Stimulated activated CD8-positive, alpha-beta memory T cell treated with anti-CD3 and anti-CD28 coated beads, Interleukin-12 subunit alpha, Interleukin-12 subunit beta, amount 100 ng/mL, for 4 hours (primary cell): ENCODE data around the gene UNC45A.
A peak's percentile ranks its signal among the peaks of the same experiment; 100 is the strongest.
"Not testable (repeated sequence)": the region's sequence is repeated elsewhere in the genome, so short reads cannot be mapped to it uniquely, and the experiment has no call there.

ENCODE experiments used
- DNase-seq: peaks from one replicate; pipeline ENCODE4 v3.0.0-alpha.2; 2020; ENCODE audit warnings: low read depth

The UNC45A gene

DNA sequence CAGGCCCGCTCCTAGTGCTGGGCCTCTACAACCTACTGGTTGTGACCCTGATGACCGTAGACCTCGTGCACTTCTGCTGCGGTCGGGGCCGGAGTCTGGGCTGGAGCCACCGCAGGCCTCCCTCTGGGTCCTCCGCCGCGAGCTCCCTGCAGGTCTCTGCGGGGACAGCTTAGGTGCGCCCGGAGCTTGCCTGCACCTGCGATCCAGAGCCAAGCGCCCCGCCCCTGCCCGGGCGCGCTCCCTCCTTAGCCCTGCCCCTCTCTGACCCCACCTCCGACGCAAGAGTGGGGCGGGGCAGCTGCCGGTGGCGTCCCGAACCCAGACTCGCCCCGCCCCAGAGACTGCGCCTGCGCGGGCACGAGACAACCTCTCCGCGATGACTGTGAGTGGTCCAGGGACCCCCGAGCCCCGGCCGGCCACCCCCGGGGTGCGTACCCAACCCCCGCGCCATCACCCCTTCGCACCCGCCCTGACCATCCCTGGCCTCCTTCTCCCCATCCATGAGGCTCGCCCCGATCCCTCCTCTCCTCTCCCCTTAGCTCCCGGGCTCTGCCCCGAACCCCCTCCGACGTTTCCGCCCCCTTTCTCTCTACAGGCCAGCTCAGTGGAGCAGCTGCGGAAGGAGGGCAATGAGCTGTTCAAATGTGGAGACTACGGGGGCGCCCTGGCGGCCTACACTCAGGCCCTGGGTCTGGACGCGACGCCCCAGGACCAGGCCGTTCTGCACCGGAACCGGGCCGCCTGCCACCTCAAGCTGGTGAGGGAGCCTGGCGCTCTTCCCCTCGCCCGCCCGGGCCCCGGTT lies at the start of gene UNC45A:
Gene UNC45A, plus strand, starts transcription at position 337 of the 803 bp plus-strand sequence. Its CDS starts 40 bp downstream, at position 377.
- peak; percentile 94 for DNase-seq

- DNase-seq, result peak; percentile 62
Measured at GRCh38 chr15:90885432-90886290, 49.4 kb upstream of the UNC45A start.

DNA sequence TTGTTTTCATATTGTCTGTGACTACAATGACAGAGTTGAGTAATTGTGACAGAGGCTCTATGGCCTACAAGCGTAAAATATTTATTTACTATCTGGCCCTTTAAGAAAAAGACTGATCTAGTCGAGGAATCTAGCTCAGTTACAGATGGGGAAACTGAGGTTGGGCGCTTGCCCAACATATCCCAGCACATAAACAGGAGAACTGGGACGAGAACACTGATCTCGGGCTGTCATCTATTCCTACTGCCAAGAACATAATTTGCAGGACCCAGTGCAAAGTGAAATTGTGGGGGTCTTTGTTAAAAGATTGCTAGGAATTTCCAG lies 48.8 kb upstream of the UNC45A start:
- no peak for DNase-seq

DNA sequence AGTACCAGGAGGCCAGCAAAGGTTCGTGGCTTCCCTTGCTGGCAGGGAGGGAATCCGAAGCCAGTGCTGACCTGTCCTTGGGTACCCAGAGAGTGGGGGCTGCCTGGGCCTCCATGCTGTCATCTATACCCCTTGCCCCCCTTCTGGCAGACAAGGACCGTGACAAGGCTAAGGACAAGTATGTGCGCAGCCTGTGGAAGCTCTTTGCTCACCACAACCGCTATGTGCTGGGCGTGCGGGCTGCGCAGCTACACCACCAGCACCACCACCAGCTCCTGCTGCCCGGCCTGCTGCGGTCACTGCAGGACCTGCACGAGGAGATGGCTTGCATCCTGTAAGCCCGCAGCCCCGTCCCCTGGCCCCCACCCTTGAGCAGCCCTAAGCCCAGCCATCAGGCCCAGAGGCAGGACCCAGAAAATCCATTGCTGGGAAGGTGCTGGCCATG lies 48.0 kb upstream of the UNC45A start:
- no peak for DNase-seq

- DNase-seq, result no peak
Measured at GRCh38 chr15:90889313-90889730, 45.8 kb upstream of the UNC45A start.

- DNase-seq, result no peak
Measured at GRCh38 chr15:90889736-90890456, 45.2 kb upstream of the UNC45A start.

DNA sequence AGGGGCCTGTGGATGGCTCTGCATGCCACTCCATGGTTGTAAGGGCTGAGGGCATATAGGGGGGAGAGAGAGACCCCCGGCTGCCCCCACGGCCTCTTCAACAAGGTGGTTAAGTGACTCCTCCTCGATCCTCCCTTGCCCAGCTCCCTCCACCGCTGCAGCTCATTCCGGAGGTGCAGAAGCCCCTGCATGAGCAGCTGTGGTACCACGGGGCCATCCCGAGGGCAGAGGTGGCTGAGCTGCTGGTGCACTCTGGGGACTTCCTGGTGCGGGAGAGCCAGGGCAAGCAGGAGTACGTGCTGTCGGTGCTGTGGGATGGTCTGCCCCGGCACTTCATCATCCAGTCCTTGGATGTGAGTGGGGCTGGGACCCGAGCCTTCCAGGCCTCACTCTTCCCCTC lies 44.2 kb upstream of the UNC45A start:
- DNase-seq, result no peak

DNA sequence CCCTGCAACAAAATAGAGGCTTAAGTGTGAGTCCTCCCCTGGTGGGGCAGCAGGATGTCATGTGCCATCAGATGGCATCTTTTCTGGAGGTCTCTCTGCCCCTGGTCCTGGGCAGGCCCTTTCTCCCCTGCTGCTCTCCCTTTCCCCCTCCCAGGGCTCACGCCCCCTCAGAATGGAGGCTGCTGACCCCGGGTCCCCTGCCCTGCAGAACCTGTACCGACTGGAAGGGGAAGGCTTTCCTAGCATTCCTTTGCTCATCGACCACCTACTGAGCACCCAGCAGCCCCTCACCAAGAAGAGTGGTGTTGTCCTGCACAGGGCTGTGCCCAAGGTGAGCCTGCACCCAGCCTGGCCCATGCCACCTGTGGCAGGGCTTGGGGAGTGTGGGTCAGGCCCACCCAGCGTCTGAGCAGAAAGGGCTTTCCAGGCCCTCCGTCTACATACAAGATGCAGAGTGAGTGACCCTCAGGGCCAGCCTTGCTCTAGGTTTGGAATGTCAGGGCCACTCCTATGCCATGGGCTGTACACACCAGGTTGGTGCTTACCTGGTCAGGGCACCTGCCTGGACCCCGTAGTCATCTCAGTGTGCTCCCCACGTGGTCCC lies 43.6 kb upstream of the UNC45A start:
- no peak for DNase-seq

- no peak for DNase-seq
Measured at GRCh38 chr15:90892023-90892422, 43.1 kb upstream of the UNC45A start.

GRCh38 chr15:90892498-90893174 lies 42.4 kb upstream of the UNC45A start:
- DNase-seq, result no peak

DNA sequence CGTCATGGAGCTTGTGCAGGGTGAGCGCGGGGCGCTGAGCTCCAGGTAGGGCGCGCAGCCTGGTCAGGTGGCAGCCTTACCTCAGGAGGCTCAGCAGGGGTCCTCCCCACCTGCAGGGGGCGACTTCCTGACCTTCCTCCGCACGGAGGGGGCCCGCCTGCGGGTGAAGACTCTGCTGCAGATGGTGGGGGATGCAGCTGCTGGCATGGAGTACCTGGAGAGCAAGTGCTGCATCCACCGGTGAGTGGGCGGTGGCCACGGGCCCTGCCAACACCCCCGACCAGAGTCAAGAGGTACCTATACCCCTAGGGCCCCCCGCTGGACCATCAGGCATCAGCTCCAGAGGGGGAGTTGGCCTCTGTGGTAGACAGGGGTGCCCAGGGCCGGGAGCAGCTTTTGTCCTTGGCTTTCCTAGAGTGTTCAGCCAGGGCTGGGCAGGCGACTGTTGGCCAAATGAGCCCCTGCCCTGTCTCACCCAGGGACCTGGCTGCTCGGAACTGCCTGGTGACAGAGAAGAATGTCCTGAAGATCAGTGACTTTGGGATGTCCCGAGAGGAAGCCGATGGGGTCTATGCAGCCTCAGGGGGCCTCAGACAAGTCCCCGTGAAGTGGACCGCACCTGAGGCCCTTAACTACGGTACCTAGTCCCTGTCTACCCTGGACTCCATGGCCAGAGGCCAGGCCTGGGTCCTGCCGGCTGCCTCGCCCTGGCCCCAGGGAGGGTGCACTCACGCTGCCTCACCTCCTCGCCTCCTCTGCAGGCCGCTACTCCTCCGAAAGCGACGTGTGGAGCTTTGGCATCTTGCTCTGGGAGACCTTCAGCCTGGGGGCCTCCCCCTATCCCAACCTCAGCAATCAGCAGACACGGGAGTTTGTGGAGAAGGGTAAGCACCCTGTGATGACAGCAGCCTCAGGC lies 41.7 kb upstream of the UNC45A start:
- no peak for DNase-seq

DNA sequence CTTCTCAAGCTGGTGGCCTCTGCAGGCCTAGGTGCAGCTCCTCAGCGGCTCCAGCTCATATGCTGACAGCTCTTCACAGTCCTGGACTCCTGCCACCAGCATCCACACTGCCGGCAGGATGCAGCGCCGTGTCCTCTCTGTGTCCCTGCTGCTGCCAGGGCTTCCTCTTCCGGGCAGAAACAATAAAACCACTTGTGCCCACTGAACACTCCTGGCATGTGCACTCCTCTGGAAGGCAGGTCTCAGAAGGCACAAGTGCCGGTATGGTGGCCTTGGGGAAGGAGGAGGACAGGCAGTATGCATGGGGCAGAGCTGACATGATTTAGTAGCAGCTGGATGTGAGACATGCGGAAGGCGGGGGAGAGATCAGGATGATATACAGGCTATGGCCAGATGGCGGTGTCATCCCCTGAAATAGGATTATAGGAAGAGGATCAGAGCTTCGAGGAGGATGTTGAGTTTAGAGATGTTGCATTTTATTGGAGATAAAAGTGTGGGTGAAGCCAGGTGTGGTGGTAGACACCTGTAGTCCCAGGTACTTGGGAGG lies 39.4 kb upstream of the UNC45A start:
- DNase-seq, result no peak

GRCh38 chr15:90897131-90897655 lies 37.9 kb upstream of the UNC45A start:
- not testable (repeated sequence) for DNase-seq

- DNase-seq, result no peak
Measured at GRCh38 chr15:90901175-90902039, 33.7 kb upstream of the UNC45A start.

DNA sequence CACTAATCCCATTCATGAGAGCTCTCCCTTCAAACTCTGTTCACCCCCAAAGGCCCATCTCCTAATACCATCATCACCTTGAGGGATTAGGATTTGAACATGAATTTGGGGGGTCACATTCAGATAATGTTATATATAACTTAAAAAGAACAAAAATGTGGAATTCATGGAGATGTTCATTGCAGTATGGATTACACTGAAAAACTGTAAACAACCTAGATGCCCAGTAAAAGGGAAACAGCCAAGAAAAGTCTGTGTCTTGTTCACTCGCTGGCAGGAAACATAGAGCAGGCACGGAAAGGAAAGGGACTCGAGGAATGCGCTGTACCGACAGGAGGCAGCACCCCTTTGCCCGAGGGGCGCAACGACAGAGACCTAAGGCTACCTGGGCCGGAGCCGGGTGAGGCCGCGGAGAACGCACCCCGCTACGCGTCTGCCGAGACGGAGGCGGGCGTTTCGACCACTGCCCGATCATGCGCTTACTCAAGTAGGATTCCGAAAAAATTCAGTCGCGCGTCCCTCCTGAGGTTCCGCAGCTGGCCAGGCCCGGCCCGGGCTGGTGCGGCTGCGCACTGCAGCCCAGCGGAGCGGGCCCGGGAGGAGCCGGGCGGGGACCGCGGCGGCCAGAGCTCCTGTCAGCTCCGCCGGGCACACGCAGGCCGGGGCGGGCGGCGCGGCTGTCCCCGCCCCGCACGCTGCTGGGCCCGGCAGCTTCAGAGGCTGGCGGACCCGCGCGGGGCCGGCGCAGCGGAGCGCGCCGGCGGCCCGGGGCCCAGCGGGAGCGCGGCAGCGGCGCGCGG lies 32.8 kb upstream of the UNC45A start:
- peak; percentile 59 for DNase-seq

- DNase-seq, result peak; percentile 69
Measured at GRCh38 chr15:90902840-90903732, 32.0 kb upstream of the UNC45A start, which contains the start of gene MAN2A2. MAN2A2 (plus strand) TSS chr15:90903302; CDS start chr15:90904208, 906 bp downstream.
